NCI-H2107 treated with DMSO at 0.1 percent for 48 hours (cell line): Measurements from ENCODE around the gene SUCNR1.
"Not testable (repeated sequence)": the region's sequence is repeated elsewhere in the genome, so short reads cannot be mapped to it uniquely, and the experiment has no call there.

Experiments used
- DNase-seq: peaks from one replicate; lab custom pipeline; 2025; ENCODE audit not compliant: unreplicated experiment; lab: John Stamatoyannopoulos, UW

The SUCNR1 gene

DNA sequence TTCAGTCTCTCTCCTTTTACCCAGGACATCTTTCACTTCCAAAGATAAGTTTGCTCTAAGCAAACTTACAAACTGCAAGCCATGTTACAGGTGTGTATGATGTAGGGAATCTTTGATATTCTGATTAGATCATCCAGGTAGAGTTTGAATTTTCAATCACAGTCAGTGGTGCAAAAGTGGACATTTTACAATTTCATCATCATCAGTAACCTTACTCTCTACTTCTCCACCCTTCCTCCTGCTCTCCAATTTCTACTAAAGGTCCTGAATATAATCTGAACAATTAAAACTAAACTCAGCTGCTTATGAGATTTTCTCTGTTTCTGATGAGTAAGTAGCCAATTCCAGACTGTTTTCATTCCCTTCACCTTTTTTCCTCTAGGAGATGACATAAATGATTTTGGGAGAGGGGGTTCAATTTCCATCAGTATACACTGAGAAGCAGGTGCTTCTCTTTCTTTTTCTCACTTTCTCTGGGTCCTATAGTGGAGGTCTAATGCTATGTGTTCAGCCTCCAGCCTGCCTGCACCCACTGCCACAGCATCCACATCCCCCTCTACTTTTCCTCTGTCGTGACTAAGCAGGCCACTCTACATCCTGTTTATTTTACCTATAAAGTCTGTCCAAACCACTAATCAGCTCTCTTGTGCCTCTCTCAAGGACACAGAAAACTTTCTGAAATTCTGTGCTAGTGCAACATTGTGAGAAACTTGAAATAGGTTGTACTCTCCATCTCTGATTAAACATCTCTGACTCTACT is 27.6 kb downstream of the SUCNR1 start:
- no peak for DNase-seq

DNA sequence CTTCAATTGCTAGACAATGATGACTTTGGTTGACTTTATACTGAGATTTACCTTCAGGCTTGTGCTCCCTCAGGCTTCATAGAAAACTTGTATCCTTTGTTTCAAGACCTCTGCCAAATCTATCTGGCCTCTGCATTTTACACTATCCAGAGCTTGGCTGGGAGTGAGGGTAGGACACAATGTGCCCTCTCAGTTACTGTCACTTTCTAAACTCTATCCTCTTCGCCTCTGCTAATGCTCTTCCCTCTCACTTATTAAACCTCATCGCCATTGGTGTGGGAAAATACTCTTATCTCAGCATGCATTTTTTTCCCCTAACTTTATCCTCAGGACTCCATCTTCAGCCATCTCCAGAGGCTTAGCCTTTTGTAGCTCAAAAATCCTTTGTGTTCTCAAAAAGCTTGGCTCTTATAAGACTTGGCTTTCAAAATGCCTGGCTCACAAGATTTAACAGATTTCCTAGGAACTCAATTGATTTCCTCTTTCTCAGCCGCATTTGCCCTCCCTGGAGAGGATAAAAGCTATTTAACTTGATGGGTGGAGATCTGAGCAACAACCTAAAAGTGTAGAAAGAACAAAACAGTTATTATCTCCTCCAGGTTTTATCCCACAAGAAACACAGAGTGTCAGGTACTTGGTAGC is 28.3 kb downstream of the SUCNR1 start:
- DNase-seq: no peak

DNA sequence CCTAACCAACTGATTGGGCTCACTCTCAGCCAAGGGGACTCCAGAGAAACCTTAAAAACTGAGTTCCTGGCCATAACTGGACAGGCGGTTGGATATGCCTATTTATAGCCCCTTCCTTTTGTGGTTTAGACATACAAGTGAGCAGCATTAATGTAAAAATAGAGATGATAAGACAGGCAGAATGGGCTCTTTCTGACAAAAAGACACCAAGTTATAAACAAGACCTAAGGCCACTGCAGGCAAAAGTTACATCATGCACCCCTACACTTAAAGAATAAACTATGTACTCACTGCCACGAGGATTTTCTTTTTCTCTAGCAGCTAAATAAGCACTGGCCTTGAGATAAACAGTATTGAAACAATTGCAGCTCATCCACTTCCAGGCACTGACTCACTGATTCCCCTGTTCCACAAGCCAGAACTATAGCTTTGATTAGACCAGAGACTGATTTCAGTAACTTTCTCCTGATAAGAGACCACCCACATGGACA is 30.1 kb downstream of the SUCNR1 start:
- DNase-seq: no peak

DNA sequence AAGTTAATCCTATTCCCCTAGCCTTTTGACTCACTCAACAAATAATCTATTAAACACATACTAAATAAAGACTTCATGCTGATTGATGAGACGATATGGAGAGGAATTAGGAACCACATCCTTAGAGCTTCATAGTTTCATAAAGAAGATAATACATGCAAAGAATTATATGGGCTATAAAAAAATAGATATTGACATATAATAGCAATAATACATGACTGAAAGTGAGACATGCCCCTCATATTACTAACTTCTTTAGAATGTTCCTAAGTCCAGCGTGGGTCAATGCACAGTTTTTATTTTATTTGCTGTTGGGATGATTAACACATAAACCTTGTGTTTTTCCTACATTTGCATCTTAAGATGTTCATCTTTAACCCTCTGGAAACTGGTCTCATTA is 32.2 kb downstream of the SUCNR1 start:
- DNase-seq: no peak

DNA sequence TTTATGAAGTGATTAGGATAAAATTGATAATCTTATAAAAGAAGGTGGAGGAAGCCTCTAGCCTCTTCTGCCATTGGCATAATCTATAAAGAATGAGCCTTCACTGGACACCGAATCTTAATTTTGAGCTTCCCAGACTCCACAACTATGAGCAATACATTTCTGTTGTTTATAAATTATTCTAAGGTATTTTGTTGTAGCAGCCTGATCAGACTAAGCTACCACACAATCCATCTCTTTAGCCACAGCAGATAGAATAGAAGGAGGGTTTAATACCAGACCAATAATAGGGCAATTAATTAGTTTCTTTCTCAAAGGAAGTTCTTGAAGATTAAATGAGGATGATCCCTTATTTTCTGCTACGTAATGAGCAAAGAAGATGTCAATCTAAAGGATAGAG is 33.3 kb downstream of the SUCNR1 start:
- DNase-seq: no peak

DNA sequence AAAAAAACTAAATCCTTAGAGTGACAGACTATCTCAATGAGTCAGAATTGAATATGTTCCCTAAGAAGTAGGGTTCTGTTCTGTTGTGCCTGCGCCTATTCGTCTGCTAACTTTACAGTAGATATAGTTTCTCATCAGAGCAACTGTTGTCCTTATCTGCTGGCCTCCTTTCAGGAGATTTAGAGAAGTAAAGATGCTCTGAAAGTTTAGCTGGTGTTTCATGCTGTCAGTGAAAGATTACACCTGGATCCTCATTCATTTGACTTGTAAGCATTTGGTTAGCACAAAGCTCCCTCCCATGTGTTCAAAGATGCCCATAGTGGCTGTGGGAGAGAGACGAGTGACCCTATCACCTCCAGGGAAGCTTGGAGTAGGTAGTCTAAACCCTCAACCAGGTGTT is 35.0 kb downstream of the SUCNR1 start:
- no peak for DNase-seq

DNA sequence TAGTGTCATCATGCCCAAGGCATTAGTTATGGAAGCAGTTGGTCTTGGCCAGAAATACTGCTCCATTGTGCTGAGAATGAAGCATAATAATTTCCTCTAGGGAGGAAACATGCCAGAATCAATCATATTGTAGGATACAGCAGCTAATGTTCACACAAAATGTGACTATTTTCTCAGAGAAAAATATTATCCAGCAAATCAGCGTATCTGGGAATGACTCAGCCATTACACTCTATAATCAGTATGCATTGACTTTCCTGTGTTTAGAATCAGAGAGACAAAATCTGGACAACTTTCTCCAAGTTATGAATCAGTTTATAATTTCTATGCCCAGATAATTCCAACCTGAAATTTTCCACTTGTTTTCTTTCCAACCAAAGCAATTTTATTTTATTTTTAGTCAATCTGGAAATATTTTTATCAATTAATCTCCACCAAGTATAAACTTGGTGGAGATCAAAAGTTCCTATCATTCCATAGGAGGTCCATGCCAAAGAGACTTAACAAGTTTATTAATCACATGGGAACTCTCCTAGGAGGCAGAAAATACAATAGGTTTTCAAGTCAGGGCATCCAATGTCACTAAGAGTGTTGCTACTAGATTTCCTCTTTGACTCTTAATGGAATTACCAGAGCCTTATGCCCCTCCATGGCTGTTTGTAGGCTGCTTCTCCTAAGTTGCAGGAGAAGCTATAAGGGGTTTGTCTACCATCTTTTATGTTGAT is 36.4 kb downstream of the SUCNR1 start:
- no peak for DNase-seq

DNA sequence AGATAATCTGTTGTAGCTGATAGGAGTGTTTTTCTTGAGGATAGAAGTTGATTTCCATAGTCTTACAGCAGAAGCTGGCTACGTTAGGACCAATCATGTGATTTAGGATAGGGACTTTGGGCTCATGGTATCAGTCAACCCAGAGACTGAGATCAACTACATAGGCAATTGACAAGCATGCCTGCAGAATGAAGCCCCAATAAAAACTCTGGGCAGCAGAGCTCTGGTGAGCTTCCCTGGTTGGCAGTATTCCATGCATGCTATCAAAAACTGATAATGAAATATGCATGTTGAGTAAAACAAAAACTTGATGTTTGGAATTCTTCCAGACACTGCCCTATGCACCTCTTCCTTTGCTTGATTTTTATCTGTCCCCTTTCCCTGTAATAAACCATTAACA is 38.0 kb downstream of the SUCNR1 start:
- DNase-seq: no peak

DNA sequence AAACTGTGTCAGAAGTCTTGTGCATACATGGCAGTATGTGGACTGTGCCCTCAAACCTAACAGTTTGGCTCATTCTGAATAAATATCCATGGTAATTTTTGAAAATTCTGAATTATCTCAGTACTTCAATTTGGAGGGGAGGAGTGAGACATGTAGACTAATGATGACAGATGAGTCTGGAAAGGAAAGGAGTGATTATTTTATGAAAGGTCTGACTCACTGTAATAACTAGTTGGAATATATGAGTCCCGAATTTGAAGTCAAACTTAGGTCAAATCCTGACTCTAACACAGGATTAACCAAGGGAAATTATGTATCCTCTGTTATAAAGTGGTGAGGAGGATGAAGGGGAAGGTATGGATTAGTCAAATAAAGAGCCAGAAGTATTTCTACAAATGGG is 38.6 kb downstream of the SUCNR1 start:
- no peak for DNase-seq

DNA sequence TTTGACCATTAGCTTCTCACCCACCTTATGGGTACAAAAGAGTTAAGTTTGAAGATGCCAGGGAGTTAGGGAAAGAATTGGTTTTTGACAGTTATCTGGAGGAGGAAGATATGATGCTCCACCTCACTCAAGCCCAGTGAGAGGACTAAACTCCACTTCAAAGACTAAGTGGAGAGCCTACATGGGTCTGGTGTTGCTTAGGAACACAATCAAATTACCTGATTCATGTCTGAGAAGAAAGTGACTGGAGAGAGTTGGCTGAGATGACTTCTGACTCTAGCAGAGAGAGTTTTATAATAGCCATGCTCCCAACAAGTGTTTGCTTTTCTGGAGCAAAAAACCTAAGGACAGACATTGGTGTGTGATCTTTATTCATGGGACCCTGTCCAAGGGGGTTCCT is 43.3 kb downstream of the SUCNR1 start:
- no peak for DNase-seq

DNA sequence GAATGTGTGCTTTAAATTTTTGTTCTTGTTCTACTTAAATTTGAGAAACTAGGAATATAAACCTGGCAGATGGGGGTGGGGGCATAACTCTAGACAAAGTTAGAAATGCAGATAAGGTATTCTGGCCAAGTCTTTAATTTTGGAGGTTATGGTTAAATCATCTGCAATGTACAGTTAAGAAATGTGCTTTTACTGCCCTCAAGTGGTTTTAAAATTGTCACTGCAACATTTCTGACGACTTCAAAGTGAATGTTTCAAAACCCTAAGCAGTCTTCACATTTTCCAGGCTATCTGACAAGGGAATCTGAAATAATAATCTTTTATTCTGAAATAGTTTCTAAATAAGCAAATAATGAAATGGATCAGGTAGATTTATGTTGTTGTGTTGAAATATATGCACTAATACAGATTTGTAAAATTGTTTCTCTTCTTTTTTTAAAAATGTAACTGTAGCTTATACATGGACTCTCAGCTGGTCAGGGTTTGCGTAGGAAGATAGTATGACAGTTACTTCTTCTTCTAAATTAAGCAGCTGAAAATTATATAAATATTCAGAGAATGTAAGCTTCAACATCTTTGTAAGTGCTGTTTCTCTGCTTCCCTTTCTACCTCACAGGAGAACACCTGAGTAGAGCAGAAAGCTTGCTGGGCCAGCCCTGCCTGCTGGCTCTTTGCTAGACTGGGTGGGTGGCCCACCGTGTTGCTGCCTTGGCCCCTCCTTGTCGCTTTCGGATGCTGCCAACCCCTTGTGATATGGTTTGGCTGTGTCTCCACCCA is 45.0 kb downstream of the SUCNR1 start:
- DNase-seq: peak; percentile 58

DNA sequence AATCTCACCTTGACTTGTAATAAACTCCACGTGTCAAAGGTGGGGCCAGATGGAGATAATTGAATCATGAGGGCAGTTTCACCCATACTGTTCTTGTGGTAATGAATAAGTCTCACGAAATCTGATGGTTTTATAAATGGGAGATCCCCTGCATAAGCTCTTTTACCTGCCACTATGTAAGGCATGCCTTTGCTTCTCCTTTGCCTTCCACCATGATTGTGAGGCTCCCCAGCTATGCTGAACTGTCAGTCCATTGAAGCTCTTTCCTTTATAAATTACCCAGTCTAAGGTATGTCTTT is 45.5 kb downstream of the SUCNR1 start:
- no peak for DNase-seq

DNA sequence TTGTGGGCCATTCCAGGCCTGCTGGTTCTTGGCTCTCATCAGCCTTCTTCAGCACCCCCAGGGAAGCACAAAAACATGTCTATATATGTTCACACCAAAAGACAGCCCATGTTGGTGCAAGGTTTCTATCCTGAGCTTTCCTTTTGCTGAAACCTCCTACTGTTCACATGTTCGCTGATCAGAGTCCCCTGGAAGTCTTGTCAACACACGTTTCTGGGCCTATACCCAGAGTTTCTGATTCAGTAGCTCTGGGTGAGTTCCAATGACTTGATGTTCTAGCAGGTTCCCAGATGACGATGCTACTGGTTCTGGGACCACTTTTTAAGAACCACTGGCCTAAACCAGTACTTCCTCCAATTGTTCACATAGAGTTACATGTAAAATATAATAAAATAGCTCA is 46.0 kb downstream of the SUCNR1 start:
- no peak for DNase-seq

DNA sequence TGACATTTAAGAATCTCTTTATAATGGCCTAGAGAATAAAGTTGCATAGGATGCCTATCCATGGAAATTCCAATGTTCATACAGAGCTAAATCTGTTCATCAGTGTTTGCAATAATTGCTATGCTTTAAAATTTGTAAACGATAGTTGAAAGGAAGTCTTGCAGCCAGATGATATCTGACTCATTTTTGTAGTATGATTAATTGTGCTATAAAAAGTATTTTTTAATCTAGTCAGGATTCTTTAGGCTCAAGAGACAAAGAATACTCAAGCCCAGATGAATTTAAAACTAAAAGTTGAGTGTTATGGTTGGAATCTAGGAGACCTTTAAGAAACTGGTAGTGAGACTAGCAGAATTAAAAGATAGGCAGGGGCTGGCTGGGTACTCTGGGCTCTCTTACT is 50.5 kb downstream of the SUCNR1 start:
- no peak for DNase-seq

DNA sequence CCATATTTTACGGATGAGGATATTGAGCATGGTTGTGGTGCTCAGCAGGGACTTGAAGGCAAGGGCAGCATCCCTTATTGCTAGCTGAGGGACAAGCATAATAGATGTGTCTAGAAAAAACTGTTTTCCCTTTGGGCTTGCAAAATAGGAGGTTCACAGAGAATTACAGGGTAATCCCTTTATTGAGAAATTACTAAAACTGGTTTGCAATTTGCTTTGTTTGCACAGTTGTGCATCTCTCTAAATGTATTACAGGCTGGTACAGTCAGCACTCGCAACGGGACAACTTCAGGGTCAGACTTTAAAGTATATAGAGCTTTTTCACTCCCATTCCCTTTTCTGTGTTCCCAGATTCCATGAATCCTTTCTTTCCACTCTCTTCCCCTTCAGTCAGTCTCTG is 51.3 kb downstream of the SUCNR1 start:
- no peak for DNase-seq

DNA sequence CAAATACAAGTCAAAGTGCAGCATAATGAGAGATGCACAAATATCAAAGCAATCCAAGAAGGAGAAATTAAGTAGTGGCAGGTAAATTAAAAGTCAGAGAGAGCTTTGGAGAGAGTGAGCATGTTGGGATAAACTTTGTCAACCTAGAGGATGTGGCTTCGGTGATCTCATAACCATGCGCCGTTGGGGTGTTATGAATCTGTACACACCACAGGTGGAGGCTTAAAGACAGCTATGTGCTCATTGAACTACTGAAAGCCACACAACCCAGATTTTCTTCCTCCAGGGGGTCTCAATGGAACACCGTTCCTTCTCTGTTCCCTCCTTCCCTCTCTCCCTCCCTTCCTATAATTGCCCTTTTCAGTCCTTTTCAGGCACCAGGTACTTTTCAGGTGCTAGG is 52.0 kb downstream of the SUCNR1 start:
- DNase-seq: no peak

DNA sequence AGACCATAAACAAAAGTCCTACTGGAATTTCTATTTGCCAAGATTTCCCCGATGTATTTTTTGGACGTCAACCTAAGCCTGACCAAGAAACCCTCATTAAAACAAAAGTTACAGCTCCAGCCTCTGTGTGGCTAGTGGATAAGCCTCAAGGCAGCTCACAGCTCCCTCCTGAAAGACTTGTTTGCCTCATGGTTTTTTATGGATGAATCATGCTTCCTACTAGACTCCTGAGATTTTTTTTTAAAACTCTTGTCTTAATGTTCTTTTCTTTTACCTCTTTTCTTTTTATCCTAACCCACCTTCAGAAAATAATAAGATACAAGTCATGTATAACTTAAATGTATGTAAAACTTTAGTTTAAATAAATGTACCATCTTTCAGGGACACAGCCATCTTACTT is 52.4 kb downstream of the SUCNR1 start:
- DNase-seq: no peak

DNA sequence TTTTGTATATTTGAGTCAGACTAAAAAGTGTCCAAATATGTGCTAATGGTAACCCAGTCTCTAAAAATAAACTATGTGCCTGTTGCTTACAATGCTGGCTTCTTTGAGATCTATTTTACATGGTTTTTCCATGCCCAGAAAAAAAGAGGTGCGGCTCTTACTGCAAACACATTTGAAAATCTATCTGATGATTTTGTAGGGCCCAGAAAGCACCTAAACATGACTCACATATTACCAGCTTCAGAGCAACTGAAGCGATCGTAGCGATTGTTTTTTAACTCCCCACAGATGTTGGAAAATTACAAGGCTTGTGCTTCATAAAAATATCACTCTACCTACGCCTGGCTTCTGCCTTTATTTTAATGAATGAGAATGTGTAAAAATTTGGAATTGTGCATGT is 53.5 kb downstream of the SUCNR1 start:
- no peak for DNase-seq

DNA sequence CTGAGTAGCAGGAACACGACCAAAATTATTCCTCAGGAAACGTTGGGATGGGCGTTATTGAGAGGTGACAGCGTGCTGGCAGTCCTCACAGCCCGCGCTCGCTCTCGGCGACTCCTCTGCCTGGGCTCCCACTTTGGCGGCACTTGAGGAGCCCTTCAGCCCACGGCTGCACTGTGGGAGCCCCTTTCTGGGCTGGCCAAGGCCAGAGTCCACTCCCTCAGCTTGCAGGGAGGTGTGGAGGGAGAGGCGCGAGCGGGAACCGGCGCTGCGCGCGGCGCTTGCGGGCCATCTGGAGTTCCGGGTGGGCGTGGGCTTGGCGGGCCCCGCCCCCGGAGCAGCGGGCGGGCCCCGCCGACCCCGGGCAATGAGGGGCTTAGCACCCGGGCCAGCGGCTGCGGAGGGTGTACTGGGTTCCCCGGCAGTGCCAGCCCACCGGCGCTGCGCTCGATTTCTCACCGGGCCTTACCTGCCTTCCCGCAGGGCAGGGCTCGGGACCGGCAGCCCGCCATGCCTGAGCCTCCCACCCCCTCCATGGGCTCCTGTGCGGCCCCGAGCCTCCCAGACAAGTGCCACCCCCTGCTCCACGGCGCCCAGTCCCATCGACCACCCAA is 54.6 kb downstream of the SUCNR1 start:
- DNase-seq: not testable (repeated sequence)

DNA sequence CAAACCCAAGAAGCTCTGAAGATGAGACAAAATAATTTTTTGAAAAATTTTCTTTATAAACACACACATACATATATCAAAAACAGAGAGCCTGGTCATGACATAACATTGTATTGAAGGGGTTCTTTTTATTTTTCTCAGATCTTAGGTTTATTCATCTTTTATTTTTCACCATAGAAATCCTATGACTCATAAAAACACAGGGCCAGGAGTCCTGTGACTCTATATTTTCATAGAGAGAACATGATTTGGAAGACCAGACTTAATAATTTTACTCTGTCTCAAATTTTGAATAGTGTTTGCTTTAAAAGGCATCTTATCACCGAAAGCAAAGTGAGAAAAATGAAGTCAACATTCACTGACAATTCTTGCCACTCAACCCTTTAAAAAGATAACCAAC is 57.7 kb downstream of the SUCNR1 start:
- no peak for DNase-seq

DNA sequence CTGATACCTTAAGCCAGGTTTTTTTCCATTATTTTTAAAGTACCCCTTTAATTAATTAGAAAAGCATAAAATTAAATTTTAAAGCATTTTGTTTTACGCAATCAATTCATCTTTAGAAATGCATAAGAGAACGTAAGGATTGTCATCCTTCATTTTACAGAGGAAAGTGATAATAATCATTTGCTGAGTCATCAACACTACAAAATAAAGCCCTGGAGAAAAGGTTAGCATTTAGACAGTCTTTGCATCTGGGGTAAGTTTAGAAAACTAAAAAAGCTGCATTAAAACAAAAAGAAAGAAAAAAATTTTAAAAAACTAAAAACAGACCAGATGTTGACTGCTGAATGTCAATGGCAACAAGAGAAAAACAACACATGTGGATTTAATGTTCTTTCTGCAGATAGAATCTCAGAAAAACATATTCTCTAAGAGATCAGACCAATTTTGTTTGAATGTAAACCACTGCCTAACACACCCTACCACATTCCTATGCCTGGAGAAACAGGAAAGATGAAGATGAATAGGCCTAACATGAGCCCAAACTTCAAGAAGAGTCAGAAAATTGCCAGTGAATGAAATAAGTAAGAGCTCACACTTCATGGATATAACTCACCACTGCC is 59.9 kb downstream of the SUCNR1 start:
- DNase-seq: no peak
